Omental fat pad (tissue), 4 donors: Measurements from ENCODE around the gene WDR89. TPM values are rescaled to one million over a fixed set of nuclear protein-coding genes. Genes with fewer than 3 reads are reported as not detected.
"Not testable (repeated sequence)": the region's sequence is repeated elsewhere in the genome, so short reads cannot be mapped to it uniquely, and the experiment has no call there.

ENCODE experiments used
- ATAC-seq: fragments of 150-250 bp; one replicate; pipeline ENCODE4 v1.9.1; 2016; ENCODE audit warnings: mild to moderate bottlenecking, moderate library complexity; ENCODE audit not compliant: low FRiP score
- DNase-seq: peaks from one replicate; pipeline ENCODE4 v3.0.0-alpha.2; 2019; ENCODE audit warnings: low spot score
- CTCF ChIP-seq, 3 donors: fragments of 450-650 bp; IDR thresholded peaks; one replicate each; pipeline ENCODE4 v1.5.1; 2016 to 2017; ENCODE audit warnings: antibody characterized with exemption in 3 of 3, mild to moderate bottlenecking in 3 of 3, moderate library complexity in 2 of 3
- total RNA-seq, 4 donors: library from RNA; depleted of rRNA; stranded (reverse); fragments of >200 nt; gene quantifications; one replicate each; pipeline ENCODE4 v1.1.0, GENCODE V29; 2016

The WDR89 gene
- total RNA-seq, 4 donors from 2014 or later: 4.7 to 9.5 (median 6.3) TPM

GRCh38 chr14:63642229-63642611, 549 bp upstream of the WDR89 start:
- no peak for TF ChIP-seq CTCF (IDR thresholded peaks at IDR 0.05)
- ATAC-seq (peak; percentile 83), DNase-seq (peak; percentile 39)

- ATAC-seq (no peak), DNase-seq (no peak)
- no peak for TF ChIP-seq CTCF (IDR thresholded peaks at IDR 0.05)
Measured at GRCh38 chr14:63638493-63638892, 3.2 kb downstream of the WDR89 start.

DNA sequence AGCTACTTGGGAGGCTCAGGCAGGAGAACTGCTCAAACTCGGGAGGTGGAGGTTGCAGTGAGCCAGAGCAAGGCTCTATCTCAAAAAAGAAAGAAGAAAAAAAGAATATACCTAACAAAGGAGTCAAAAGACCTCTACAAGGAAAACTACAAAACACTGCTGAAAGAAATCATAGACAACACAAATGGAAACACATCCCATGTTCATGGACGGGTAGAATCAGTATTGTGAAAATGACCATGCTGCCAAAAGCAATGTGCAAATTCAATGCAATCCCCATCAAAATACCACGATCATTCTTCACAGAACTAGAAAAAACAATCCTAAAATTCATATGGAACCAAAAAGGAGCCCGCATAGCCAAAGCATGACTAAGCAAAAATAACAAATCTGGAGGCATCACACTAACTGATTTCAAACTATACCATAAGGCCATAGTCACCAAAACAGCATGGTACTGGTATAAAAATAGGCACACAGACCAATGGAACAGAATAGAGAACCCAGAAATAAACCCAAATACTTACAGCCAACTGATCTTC, 5.5 kb downstream of the WDR89 start:
- DNase-seq, ATAC-seq: not testable (repeated sequence)

DNA sequence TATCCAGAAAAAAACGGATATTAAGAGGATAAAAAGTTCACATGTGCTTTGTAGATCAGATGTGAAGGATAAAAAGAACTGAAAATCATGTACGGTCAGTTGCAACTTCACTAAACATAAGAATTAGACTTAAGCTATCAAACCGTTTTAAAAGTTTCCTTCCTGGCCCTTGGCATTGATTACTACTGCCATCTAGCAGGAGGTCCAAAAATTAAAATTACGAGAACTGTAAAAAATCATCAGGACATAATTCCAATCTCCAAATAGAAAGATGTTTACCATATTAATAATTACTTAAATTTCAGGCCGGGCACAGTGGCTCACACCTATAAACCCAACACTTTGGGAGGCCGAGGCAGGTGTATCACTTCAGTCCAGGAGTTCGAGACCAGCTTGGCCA, 7.9 kb downstream of the WDR89 start:
- no peak for TF ChIP-seq CTCF (IDR thresholded peaks at IDR 0.05)
- ATAC-seq (no peak), DNase-seq (no peak)

GRCh38 chr14:63632932-63633514, 8.6 kb downstream of the WDR89 start:
- ATAC-seq (no peak), DNase-seq (no peak)
- no peak for TF ChIP-seq CTCF (IDR thresholded peaks at IDR 0.05)

GRCh38 chr14:63624701-63625100, 17.0 kb downstream of the WDR89 start:
- no peak for TF ChIP-seq CTCF (IDR thresholded peaks at IDR 0.05)
- DNase-seq (no peak), ATAC-seq (no peak)

DNA sequence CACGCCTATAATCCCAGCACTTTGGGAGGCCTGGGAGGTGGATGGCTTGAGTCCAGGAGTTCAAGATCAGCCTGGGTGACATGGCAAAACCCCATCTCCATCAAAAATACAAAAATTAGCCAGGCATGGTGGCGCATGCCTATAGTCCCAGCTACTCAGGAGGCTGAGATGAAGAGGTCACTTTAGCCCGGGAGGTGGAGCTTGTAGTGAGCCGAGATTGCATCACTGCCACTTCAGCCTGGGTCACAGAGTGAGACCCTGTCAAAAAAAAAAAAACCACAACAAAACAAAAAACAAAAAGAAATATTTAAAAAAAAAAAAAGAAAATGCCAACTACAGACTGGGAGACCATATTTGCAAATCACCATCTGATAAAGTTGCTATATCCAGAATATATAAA, 17.5 kb downstream of the WDR89 start:
- no peak for TF ChIP-seq CTCF (IDR thresholded peaks at IDR 0.05)
- ATAC-seq: no peak
- no peak for DNase-seq

- ATAC-seq, DNase-seq: not testable (repeated sequence)
Measured at GRCh38 chr14:63621975-63622374, 19.7 kb downstream of the WDR89 start.
